AG04449 (cell line): Measurements from ENCODE around the gene EPHB2.
"Not testable (repeated sequence)": the region's sequence is repeated elsewhere in the genome, so short reads cannot be mapped to it uniquely, and the experiment has no call there.

Experiments used
- CTCF ChIA-PET: fragments of 350-600 bp; formaldehyde crosslinking; extraction: SDS; loops from one replicate; lab custom pipeline; 2021; ENCODE audit warnings: antibody characterized with exemption; lab: Yijun Ruan, JAX
- POLR2A ChIA-PET: fragments of 400-600, 350-600 bp; formaldehyde crosslinking; extraction: SDS; loops from one replicate; lab custom pipeline; 2020; ENCODE audit warnings: antibody characterized with exemption, inconsistent platforms; lab: Yijun Ruan, JAX
- DNase-seq: peaks from one replicate; pipeline ENCODE4 v3.0.0-alpha.2; 2010; ENCODE audit warnings: low read depth, low spot score
- H3K4me3 ChIP-seq: 2 replicates; pipeline ENCODE4 v1.5.1; 2011; ENCODE audit warnings: low read depth, mild to moderate bottlenecking, control low read depth, low read length
- TF ChIP-seq, protein P1 (sequence below): IDR thresholded peaks from one replicate; pipeline ENCODE4 v1.5.1; 2011; ENCODE audit warnings: mild to moderate bottlenecking, moderate library complexity, low read length, control low read depth, inconsistent platforms; ENCODE audit not compliant: insufficient read depth; ENCODE audit errors: missing control alignments

Gene EPHB2

GRCh38 chr1:22941257-22941656 is 230.6 kb downstream of the EPHB2 start:
- ChIA-PET POLR2A (no interaction called here), CTCF (interaction anchor here (1.7 kb wide), 1 partner anchor 24 kb away, joined by 4 read pairs; no protein-coding TSS in a partner anchor)
- DNase-seq, result no peak
- TF ChIP-seq, protein P1, sequence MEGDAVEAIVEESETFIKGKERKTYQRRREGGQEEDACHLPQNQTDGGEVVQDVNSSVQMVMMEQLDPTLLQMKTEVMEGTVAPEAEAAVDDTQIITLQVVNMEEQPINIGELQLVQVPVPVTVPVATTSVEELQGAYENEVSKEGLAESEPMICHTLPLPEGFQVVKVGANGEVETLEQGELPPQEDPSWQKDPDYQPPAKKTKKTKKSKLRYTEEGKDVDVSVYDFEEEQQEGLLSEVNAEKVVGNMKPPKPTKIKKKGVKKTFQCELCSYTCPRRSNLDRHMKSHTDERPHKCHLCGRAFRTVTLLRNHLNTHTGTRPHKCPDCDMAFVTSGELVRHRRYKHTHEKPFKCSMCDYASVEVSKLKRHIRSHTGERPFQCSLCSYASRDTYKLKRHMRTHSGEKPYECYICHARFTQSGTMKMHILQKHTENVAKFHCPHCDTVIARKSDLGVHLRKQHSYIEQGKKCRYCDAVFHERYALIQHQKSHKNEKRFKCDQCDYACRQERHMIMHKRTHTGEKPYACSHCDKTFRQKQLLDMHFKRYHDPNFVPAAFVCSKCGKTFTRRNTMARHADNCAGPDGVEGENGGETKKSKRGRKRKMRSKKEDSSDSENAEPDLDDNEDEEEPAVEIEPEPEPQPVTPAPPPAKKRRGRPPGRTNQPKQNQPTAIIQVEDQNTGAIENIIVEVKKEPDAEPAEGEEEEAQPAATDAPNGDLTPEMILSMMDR, result no peak
- H3K4me3 ChIP-seq, result no peak overlapping the region

- ChIA-PET CTCF (interaction anchor here (0.9 to 1.8 kb wide), 2 partner anchors 8 to 19 kb away, joined by 4 to 5 read pairs; no protein-coding TSS in a partner anchor), POLR2A (no interaction called here)
- TF ChIP-seq, protein P1, result no peak
- no peak for DNase-seq
- no peak overlapping the region for H3K4me3 ChIP-seq
Measured at GRCh38 chr1:22944346-22945055, 233.9 kb downstream of the EPHB2 start.

DNA sequence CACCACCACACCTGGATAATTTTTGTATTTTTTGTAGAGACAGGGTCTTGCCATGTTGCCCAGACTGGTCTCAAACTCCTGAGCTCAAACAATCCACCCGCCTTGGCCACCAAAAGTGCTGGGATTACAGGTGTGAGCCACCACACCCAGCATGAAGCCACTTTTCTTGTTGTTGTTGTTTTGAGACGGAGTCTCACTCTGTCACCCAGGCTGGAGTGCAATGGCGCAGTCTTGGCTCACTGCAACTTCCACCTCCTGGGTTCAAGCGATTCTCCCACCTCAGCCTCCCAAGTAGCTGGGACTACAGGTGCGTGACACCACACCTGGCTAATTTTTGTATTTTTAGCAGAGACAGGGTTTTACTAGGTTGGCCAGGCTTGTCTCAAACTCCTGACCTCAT is 234.5 kb downstream of the EPHB2 start:
- H3K4me3 ChIP-seq, DNase-seq, POLR2A ChIA-PET: not testable (repeated sequence)
- CTCF ChIA-PET, result interaction anchor here (1.4 to 1.8 kb wide), 2 partner anchors 9 to 303 kb away, joined by 3 to 4 read pairs; no protein-coding TSS in a partner anchor

DNA sequence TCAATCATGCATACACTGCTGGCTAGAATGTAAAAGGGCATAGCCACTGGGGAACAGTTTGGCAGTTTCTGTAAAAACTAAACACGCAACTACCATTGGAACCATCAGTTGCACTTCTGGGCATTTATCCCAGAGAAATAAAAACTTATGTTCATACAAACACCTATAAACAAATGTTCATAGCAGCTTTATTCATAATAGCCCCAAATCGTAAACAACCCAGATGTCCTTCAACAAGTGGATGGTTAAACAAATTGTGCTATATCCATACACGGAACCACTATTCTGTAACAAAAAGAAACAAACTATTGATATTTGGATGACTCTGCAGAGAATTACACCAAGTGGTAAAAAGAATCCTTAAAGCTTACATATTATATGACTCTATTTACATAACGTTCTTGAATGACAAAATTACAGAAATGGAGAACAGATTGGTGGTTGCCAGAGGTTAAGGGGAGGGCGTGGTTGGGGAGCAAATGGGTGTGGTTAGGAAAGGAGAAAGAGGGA is 239.2 kb downstream of the EPHB2 start:
- ChIA-PET CTCF (interaction anchor here (0.6 to 2.8 kb wide), 6 partner anchors 10 to 47 kb away, joined by 3 to 13 read pairs (median 4); no protein-coding TSS in a partner anchor), POLR2A (no interaction called here)
- TF ChIP-seq, protein P1, result no peak
- no peak for DNase-seq
- no peak overlapping the region for H3K4me3 ChIP-seq

- no peak for DNase-seq
- ChIA-PET POLR2A (no interaction called here), CTCF (interaction anchor here (1.3 to 2.8 kb wide), 2 partner anchors 22 to 279 kb away, joined by 3 to 13 read pairs; no protein-coding TSS in a partner anchor)
- H3K4me3 ChIP-seq, result no peak overlapping the region
- TF ChIP-seq, protein P1, result no peak
Measured at GRCh38 chr1:22951796-22952195, 241.2 kb downstream of the EPHB2 start.

DNA sequence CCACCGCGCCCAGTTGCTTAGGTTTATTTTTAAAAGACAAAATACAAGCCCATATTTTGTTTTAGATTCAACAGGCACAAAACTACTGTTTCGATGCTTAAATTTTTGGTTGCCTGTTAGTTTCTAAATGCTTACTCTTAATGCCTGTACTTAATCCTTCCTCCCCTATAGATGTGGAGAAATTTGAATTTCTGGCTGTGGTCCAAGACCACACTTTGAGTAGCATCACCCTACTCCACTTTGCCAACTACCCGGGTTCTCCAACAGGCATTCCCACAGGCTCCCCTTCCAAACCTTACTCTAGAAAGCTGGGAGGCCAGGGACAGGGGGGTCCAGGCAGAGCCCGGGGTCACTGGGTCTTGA is 242.0 kb downstream of the EPHB2 start:
- no peak for DNase-seq
- POLR2A ChIA-PET, result interaction anchor here (0.8 kb wide), 1 partner anchor 66 kb away, joined by 3 read pairs; the partner anchor contains the start of gene KDM1A
- CTCF ChIA-PET, result interaction anchor here (1.3 to 1.4 kb wide), 3 partner anchors 10 to 280 kb away, joined by 3 read pairs; no protein-coding TSS in a partner anchor
- TF ChIP-seq, protein P1, result no peak
- H3K4me3 ChIP-seq, result no peak overlapping the region
